Activated CD8-positive, alpha-beta memory T cell treated with anti-CD3 and anti-CD28 coated beads, Interleukin-2, amount 50 U/mL, for 4 hours (primary cell): ENCODE measurements around the gene CNTN1.

Experiments used
- DNase-seq: peaks from one replicate; pipeline ENCODE4 v3.0.0-alpha.2; 2020

Gene CNTN1

GRCh38 chr12:40691913-40692764 lies at the start of gene CNTN1:
CNTN1 (plus strand) TSS chr12:40692439.
- DNase-seq = no peak

GRCh38 chr12:40643506-40643905 lies 48.7 kb upstream of the CNTN1 start:
- DNase-seq = no peak

GRCh38 chr12:40643976-40644375 lies 48.3 kb upstream of the CNTN1 start:
- no peak for DNase-seq

GRCh38 chr12:40644708-40645107 lies 47.5 kb upstream of the CNTN1 start:
- DNase-seq = no peak

- DNase-seq = no peak
Observed at GRCh38 chr12:40645361-40645760, 46.9 kb upstream of the CNTN1 start.

- no peak for DNase-seq
Observed at GRCh38 chr12:40646456-40646855, 45.8 kb upstream of the CNTN1 start.

- DNase-seq = no peak
Observed at GRCh38 chr12:40646911-40647310, 45.3 kb upstream of the CNTN1 start.

GRCh38 chr12:40647651-40648050 lies 44.6 kb upstream of the CNTN1 start:
- no peak for DNase-seq

- DNase-seq = no peak
Observed at GRCh38 chr12:40648519-40648918, 43.7 kb upstream of the CNTN1 start.

- no peak for DNase-seq
Observed at GRCh38 chr12:40650038-40650704, 42.1 kb upstream of the CNTN1 start.

- no peak for DNase-seq
Observed at GRCh38 chr12:40655451-40655850, 36.8 kb upstream of the CNTN1 start.

GRCh38 chr12:40662366-40662765 lies 29.9 kb upstream of the CNTN1 start:
- no peak for DNase-seq

GRCh38 chr12:40663781-40664180 lies 28.5 kb upstream of the CNTN1 start:
- no peak for DNase-seq

- no peak for DNase-seq
Observed at GRCh38 chr12:40668099-40668529, 24.1 kb upstream of the CNTN1 start.

- no peak for DNase-seq
Observed at GRCh38 chr12:40672741-40673271, 19.4 kb upstream of the CNTN1 start.

- DNase-seq = no peak
Observed at GRCh38 chr12:40681148-40681547, 11.1 kb upstream of the CNTN1 start.

- DNase-seq = no peak
Observed at GRCh38 chr12:40684986-40685385, 7.3 kb upstream of the CNTN1 start.

GRCh38 chr12:40688085-40688725 lies 4.0 kb upstream of the CNTN1 start:
- no peak for DNase-seq

GRCh38 chr12:40689576-40689975 lies 2.7 kb upstream of the CNTN1 start:
- DNase-seq = no peak

- no peak for DNase-seq
Observed at GRCh38 chr12:40692765-40693206, 547 bp downstream of the CNTN1 start.

- DNase-seq = no peak
Observed at GRCh38 chr12:40693207-40693821, 1.1 kb downstream of the CNTN1 start.

GRCh38 chr12:40697566-40698259 lies 5.5 kb downstream of the CNTN1 start:
- DNase-seq = no peak
